Measurements from ENCODE around the gene TTC33.

DNA sequence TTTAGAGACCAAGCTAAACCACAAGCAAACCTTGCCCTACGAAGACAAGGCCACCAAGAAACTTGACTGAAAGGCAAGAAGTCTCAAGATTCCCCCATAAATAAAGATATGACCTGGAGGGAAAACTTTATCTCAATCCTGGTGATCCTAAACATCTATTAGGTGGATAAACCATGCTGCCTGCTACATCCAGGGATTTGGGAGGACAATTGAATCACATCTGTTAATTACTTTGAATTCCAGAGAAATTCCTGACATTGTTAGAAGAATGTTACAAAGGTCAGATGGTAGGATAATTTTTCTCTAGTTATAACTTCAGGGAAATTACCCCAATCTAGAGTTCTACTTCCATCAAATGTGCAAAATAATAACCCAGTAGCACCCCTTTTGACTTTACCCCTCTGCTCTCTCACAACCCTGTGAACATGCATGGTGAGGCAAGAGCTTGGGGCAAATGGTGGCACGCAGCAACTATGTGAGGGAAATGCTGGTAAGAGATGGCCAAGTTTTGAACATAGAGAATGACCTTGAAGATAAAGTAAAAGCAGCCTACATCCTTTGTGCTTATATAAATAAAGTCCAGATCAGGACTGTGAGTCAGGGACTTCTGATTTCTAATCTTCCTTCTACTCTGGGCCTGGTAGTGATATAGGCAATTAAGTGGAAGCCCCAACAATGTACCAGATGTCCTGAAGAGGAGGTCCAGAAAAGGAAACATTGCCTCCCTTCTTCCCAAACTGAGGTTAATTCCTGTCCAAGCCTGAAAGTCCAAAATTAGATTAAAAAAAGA, 133.1 kb downstream of the TTC33 start:
- TF ChIP-seq, protein P1, sequence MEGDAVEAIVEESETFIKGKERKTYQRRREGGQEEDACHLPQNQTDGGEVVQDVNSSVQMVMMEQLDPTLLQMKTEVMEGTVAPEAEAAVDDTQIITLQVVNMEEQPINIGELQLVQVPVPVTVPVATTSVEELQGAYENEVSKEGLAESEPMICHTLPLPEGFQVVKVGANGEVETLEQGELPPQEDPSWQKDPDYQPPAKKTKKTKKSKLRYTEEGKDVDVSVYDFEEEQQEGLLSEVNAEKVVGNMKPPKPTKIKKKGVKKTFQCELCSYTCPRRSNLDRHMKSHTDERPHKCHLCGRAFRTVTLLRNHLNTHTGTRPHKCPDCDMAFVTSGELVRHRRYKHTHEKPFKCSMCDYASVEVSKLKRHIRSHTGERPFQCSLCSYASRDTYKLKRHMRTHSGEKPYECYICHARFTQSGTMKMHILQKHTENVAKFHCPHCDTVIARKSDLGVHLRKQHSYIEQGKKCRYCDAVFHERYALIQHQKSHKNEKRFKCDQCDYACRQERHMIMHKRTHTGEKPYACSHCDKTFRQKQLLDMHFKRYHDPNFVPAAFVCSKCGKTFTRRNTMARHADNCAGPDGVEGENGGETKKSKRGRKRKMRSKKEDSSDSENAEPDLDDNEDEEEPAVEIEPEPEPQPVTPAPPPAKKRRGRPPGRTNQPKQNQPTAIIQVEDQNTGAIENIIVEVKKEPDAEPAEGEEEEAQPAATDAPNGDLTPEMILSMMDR (IDR thresholded peaks at IDR 0.05): no peak
- no peak for TF ChIP-seq POLR2AphosphoS5 (IDR thresholded peaks at IDR 0.05)
